Ishikawa (cell line): ENCODE measurements around the gene ABL1.

Source experiments
- CEBPB ChIP-seq: IDR thresholded peaks from 2 replicates; pipeline ENCODE4 v1.6.1; 2012
- CREB1 ChIP-seq: IDR thresholded peaks from 2 replicates; pipeline ENCODE4 v1.6.1; 2012; ENCODE audit warnings: low read depth
- EGR1 ChIP-seq: IDR thresholded peaks from 2 replicates; pipeline ENCODE4 v1.6.1; 2012
- EP300 ChIP-seq: IDR thresholded peaks from 2 replicates; pipeline ENCODE4 v1.6.1; 2012; ENCODE audit warnings: borderline replicate concordance
- FOXM1 ChIP-seq: IDR thresholded peaks from 2 replicates; pipeline ENCODE4 v1.6.1; 2012; ENCODE audit warnings: low read depth, borderline replicate concordance
- NFIC ChIP-seq: IDR thresholded peaks from 2 replicates; pipeline ENCODE4 v1.6.1; 2012
- RAD21 ChIP-seq: IDR thresholded peaks from 2 replicates; pipeline ENCODE4 v1.6.1; 2012; ENCODE audit warnings: low read depth
- TAF1 ChIP-seq: IDR thresholded peaks from 2 replicates; pipeline ENCODE4 v1.6.1; 2012; ENCODE audit warnings: low read depth, mild to moderate bottlenecking
- TCF12 ChIP-seq: IDR thresholded peaks from 2 replicates; pipeline ENCODE4 v1.6.1; 2012; ENCODE audit warnings: low read depth
- TEAD4 ChIP-seq: IDR thresholded peaks from 2 replicates; pipeline ENCODE4 v1.6.1; 2012
- YY1 ChIP-seq: IDR thresholded peaks from 2 replicates; pipeline ENCODE4 v1.6.1; 2012; ENCODE audit warnings: low read depth
- ZBTB7A ChIP-seq: IDR thresholded peaks from 2 replicates; pipeline ENCODE4 v1.6.1; 2012; ENCODE audit warnings: low read depth
- TF ChIP-seq, protein P1 (sequence below): IDR thresholded peaks from 2 replicates; pipeline ENCODE4 v1.6.1; 2012
- TF ChIP-seq, protein P2 (sequence below): IDR thresholded peaks from 2 replicates; pipeline ENCODE4 v1.6.1; 2012; ENCODE audit warnings: low read depth, mild to moderate bottlenecking
- TF ChIP-seq, protein P3 (sequence below): IDR thresholded peaks from 2 replicates; pipeline ENCODE4 v1.6.1; 2012

ABL1 gene

DNA sequence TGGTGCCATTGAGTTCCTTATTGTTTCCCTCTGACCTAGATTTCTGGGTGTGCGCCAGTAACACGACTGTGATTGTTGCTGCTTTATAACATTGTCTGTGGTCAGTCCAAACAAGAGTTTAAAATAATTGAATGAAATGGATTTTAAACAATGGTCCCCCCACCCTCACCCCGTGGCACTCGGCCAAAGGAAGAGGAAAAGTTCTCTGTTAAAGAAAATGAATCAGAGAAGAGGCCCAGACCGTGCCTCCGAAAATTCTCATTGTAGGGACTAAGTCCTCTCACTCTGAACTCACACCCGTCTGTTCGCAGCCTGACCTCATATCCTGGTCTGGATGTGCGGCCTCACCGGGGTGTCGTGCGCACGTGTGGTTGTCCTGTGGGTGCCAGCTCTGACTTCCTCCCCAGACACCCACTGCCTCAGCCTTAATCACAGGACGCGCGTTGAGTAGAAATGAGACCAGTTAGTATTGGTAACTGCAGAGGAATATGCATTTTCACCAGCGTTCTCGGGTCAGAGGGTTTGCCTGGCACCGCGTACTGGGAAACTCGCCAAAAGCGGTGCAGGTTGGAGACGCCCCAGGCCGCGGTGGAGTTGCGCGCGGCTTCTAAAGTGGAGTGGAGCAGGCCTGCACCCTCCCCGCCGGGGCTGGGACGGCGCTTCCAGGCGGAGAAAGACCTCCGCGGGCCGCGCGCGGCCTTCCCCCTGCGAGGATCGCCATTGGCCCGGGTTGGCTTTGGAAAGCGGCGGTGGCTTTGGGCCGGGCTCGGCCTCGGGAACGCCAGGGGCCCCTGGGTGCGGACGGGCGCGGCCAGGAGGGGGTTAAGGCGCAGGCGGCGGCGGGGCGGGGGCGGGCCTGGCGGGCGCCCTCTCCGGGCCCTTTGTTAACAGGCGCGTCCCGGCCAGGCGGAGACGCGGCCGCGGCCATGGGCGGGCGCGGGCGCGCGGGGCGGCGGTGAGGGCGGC lies at the start of gene ABL1:
Gene ABL1, plus strand, starts transcription at position 884 of the 966 bp plus-strand sequence. CDS start 193 bp downstream, outside the sequence.
- peak; percentile 61 for TF ChIP-seq NFIC
- peak; percentile 45; the same call in 1 of the 2 replicates for TF ChIP-seq TEAD4
- TF ChIP-seq EP300 = no peak
- no peak for TF ChIP-seq EGR1
- TF ChIP-seq RAD21 = no peak
- TF ChIP-seq CEBPB = no peak
- TF ChIP-seq TCF12 = peak; percentile 59; the same call in 1 of the 2 replicates
- TF ChIP-seq ZBTB7A = no peak
- TF ChIP-seq YY1 = peak; percentile 57; the same call in 1 of the 2 replicates
- TF ChIP-seq, protein P1, sequence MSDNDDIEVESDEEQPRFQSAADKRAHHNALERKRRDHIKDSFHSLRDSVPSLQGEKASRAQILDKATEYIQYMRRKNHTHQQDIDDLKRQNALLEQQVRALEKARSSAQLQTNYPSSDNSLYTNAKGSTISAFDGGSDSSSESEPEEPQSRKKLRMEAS = peak; percentile 95

GRCh38 chr9:130785940-130786508 lies 49.0 kb upstream of the ABL1 start:
- TF ChIP-seq TCF12 (no peak), EGR1 (no peak), FOXM1 (no peak), CREB1 (no peak), EP300 (no peak), YY1 (no peak), NFIC (no peak), ZBTB7A (no peak), CEBPB (no peak), TEAD4 (no peak), TAF1 (no peak), RAD21 (no peak)
- TF ChIP-seq, protein P2, sequence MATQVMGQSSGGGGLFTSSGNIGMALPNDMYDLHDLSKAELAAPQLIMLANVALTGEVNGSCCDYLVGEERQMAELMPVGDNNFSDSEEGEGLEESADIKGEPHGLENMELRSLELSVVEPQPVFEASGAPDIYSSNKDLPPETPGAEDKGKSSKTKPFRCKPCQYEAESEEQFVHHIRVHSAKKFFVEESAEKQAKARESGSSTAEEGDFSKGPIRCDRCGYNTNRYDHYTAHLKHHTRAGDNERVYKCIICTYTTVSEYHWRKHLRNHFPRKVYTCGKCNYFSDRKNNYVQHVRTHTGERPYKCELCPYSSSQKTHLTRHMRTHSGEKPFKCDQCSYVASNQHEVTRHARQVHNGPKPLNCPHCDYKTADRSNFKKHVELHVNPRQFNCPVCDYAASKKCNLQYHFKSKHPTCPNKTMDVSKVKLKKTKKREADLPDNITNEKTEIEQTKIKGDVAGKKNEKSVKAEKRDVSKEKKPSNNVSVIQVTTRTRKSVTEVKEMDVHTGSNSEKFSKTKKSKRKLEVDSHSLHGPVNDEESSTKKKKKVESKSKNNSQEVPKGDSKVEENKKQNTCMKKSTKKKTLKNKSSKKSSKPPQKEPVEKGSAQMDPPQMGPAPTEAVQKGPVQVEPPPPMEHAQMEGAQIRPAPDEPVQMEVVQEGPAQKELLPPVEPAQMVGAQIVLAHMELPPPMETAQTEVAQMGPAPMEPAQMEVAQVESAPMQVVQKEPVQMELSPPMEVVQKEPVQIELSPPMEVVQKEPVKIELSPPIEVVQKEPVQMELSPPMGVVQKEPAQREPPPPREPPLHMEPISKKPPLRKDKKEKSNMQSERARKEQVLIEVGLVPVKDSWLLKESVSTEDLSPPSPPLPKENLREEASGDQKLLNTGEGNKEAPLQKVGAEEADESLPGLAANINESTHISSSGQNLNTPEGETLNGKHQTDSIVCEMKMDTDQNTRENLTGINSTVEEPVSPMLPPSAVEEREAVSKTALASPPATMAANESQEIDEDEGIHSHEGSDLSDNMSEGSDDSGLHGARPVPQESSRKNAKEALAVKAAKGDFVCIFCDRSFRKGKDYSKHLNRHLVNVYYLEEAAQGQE = no peak
- TF ChIP-seq, protein P1 = no peak
- TF ChIP-seq, protein P3, sequence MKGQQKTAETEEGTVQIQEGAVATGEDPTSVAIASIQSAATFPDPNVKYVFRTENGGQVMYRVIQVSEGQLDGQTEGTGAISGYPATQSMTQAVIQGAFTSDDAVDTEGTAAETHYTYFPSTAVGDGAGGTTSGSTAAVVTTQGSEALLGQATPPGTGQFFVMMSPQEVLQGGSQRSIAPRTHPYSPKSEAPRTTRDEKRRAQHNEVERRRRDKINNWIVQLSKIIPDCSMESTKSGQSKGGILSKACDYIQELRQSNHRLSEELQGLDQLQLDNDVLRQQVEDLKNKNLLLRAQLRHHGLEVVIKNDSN = no peak

DNA sequence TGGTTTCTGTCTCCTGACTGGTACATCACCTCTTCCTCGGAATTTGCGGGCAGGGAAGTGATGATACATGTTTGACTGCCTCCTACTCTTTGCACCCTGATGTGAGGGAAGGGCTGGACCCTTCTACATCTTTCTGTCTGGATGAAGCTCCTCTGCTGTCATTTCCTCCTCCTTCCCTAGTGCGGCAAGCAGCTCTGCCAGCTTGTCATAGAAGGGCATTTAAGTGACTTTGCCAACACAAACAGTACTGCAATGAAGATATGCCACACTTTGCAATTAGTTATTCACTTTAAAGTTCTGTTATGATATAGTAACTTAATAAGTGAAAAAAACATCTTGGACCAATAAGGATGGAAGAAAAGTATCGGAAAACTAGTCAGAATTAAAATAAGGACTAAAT lies 48.5 kb upstream of the ABL1 start:
- no peak for TF ChIP-seq ZBTB7A
- TF ChIP-seq EP300 = no peak
- TF ChIP-seq, protein P3 = no peak

GRCh38 chr9:130789747-130790672 lies 45.0 kb upstream of the ABL1 start:
- TF ChIP-seq CREB1 = no peak
- TF ChIP-seq, protein P3 = no peak
- TF ChIP-seq EGR1 = no peak
- TF ChIP-seq ZBTB7A = no peak
- TF ChIP-seq, protein P1 = no peak
- TF ChIP-seq NFIC = no peak
- no peak for TF ChIP-seq CEBPB
- TF ChIP-seq, protein P2 = no peak
- no peak for TF ChIP-seq YY1
- TF ChIP-seq TEAD4 = no peak
- TF ChIP-seq EP300 = no peak
- TF ChIP-seq RAD21 = no peak
- TF ChIP-seq FOXM1 = no peak
- no peak for TF ChIP-seq TAF1
- TF ChIP-seq TCF12 = no peak
